ENCODE data around the gene ADGRG1. TPM values are rescaled to one million over a fixed set of nuclear protein-coding genes. Genes with fewer than 3 reads are reported as not detected.

The ADGRG1 gene
- total RNA-seq, 2 experiments from 2014 or later = not detected

GRCh38 chr16:57630931-57631845, 2.8 kb downstream of the ADGRG1 start:
- no peak overlapping the region for H3K27ac ChIP-seq (ENCODE audit: low read depth, low read length, poor library complexity, severe bottlenecking)
- intact Hi-C loops (cut with micrococcal nuclease; ENCODE audit: unreplicated experiment) = no loop called here
- H3K9me2 ChIP-seq (ENCODE audit: insufficient read depth, low read length) = no peaks in the 10 kb centered on the region
- no peaks in the 10 kb centered on the region for H3K79me2 ChIP-seq (ENCODE audit: insufficient read depth, low read depth, low read length)
- ChIA-PET POLR2A (no interaction called here), CTCF (ENCODE audit: unreplicated experiment) (no interaction called here)
- no peak overlapping the region for H2AFZ ChIP-seq (ENCODE audit: low read length)
- no peak for TF ChIP-seq EZH2phosphoT487 (IDR thresholded peaks at IDR 0.05; ENCODE audit: borderline replicate concordance, low read depth, low read length)
- no peak for DNase-seq (ENCODE audit: low spot score)
- H3K36me3 ChIP-seq (ENCODE audit: insufficient read depth, low read length) = no peaks in the 10 kb centered on the region
- no peaks in the 10 kb centered on the region for H3K4me1 ChIP-seq (ENCODE audit: insufficient read depth, low read length, poor library complexity, severe bottlenecking)
- no peaks in the 10 kb centered on the region for H4K20me1 ChIP-seq (ENCODE audit: insufficient read depth, low read length)
- H3K4me2 ChIP-seq (ENCODE audit: low read length) = no peak overlapping the region
- BruUV-seq (replicated peaks) = no TSS peak
- H3K4me3 ChIP-seq (ENCODE audit: low read depth, low read length, poor library complexity, severe bottlenecking) = no peak overlapping the region
- H3K9me3 ChIP-seq (ENCODE audit: low read length) = no peaks in the 10 kb centered on the region

- no peak overlapping the region for H3K4me2 ChIP-seq (ENCODE audit: low read length)
- no peak overlapping the region for H2AFZ ChIP-seq (ENCODE audit: low read length)
- H3K79me2 ChIP-seq (ENCODE audit: insufficient read depth, low read depth, low read length) = no peaks in the 10 kb centered on the region
- no TSS peak for BruUV-seq (replicated peaks)
- no peaks in the 10 kb centered on the region for H3K36me3 ChIP-seq (ENCODE audit: insufficient read depth, low read length)
- no peak overlapping the region for H3K4me3 ChIP-seq (ENCODE audit: low read depth, low read length, poor library complexity, severe bottlenecking)
- no peaks in the 10 kb centered on the region for H3K9me3 ChIP-seq (ENCODE audit: low read length)
- H3K4me1 ChIP-seq (ENCODE audit: insufficient read depth, low read length, poor library complexity, severe bottlenecking) = no peaks in the 10 kb centered on the region
- no peaks in the 10 kb centered on the region for H4K20me1 ChIP-seq (ENCODE audit: insufficient read depth, low read length)
- no peak for DNase-seq (ENCODE audit: low spot score)
- intact Hi-C loops (cut with micrococcal nuclease; ENCODE audit: unreplicated experiment) = no loop called here
- H3K9me2 ChIP-seq (ENCODE audit: insufficient read depth, low read length) = no peaks in the 10 kb centered on the region
- ChIA-PET POLR2A (no interaction called here), CTCF (ENCODE audit: unreplicated experiment) (no interaction called here)
- no peak overlapping the region for H3K27ac ChIP-seq (ENCODE audit: low read depth, low read length, poor library complexity, severe bottlenecking)
- TF ChIP-seq, protein P1, sequence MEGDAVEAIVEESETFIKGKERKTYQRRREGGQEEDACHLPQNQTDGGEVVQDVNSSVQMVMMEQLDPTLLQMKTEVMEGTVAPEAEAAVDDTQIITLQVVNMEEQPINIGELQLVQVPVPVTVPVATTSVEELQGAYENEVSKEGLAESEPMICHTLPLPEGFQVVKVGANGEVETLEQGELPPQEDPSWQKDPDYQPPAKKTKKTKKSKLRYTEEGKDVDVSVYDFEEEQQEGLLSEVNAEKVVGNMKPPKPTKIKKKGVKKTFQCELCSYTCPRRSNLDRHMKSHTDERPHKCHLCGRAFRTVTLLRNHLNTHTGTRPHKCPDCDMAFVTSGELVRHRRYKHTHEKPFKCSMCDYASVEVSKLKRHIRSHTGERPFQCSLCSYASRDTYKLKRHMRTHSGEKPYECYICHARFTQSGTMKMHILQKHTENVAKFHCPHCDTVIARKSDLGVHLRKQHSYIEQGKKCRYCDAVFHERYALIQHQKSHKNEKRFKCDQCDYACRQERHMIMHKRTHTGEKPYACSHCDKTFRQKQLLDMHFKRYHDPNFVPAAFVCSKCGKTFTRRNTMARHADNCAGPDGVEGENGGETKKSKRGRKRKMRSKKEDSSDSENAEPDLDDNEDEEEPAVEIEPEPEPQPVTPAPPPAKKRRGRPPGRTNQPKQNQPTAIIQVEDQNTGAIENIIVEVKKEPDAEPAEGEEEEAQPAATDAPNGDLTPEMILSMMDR (conservative IDR thresholded peaks at IDR 0.05; ENCODE audit: low read length) = no peak
- no peak for TF ChIP-seq EZH2phosphoT487 (IDR thresholded peaks at IDR 0.05; ENCODE audit: borderline replicate concordance, low read depth, low read length)
These were observed 4.1 kb downstream of the ADGRG1 start for GRCh38 chr16:57632568-57632967.

DNA sequence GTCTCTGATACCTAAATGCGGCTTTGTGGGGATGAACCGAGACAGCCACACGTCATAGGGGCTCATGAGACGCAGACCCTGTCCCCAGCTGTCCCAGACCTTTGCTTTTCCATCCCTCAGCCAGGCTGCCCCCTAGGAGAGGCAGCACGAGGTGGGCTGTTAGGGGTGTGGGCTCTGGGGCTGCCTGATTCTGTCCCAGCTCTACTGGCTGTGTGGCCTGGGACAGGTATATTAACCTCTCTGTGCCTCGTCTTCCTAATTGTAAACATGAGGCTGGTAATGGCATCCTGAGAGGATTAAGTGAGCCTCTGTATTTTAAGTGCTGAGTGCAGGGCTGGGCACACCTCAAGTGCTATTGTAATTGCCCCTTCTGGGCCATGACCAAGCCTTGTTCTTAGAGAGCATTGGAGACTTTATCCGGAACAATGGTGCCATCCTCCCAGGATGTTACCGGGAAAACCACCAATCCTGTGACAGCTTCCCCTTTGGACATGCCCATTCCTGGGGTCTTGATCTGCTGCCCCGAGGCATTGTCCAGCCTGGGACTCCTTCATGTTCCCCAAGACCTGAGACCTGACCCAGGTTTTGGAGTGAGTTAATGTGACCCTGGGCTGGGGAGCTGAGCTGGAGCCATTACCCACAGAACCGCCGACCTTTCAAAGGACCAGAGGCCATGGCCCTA, 5.1 kb downstream of the ADGRG1 start:
- H4K20me1 ChIP-seq (ENCODE audit: insufficient read depth, low read length) = no peaks in the 10 kb centered on the region
- no peaks in the 10 kb centered on the region for H3K9me2 ChIP-seq (ENCODE audit: insufficient read depth, low read length)
- TF ChIP-seq, protein P1 (conservative IDR thresholded peaks at IDR 0.05; ENCODE audit: low read length) = no peak
- TF ChIP-seq EZH2phosphoT487 (IDR thresholded peaks at IDR 0.05; ENCODE audit: borderline replicate concordance, low read depth, low read length) = no peak
- no peak overlapping the region for H3K27ac ChIP-seq (ENCODE audit: low read depth, low read length, poor library complexity, severe bottlenecking)
- no peak overlapping the region for H3K4me3 ChIP-seq (ENCODE audit: low read depth, low read length, poor library complexity, severe bottlenecking)
- intact Hi-C loops (cut with micrococcal nuclease; ENCODE audit: unreplicated experiment) = no loop called here
- CTCF ChIA-PET (ENCODE audit: unreplicated experiment) = no interaction called here
- H3K4me2 ChIP-seq (ENCODE audit: low read length) = no peak overlapping the region
- no peak overlapping the region for H2AFZ ChIP-seq (ENCODE audit: low read length)
- H3K4me1 ChIP-seq (ENCODE audit: insufficient read depth, low read length, poor library complexity, severe bottlenecking) = no peaks in the 10 kb centered on the region
- POLR2A ChIA-PET = no interaction called here
- H3K36me3 ChIP-seq (ENCODE audit: insufficient read depth, low read length) = no peaks in the 10 kb centered on the region
- DNase-seq (ENCODE audit: low spot score) = no peak
- no peaks in the 10 kb centered on the region for H3K79me2 ChIP-seq (ENCODE audit: insufficient read depth, low read depth, low read length)
- no peaks in the 10 kb centered on the region for H3K9me3 ChIP-seq (ENCODE audit: low read length)
- no TSS peak for BruUV-seq (replicated peaks)

All from OCI-LY7 (cell line).